ENCODE data around the gene CCNL2.

- no peak for TF ChIP-seq CTCF (IDR thresholded peaks at IDR 0.05)
- TF ChIP-seq CREM (CRISPR knock-in tag; IDR thresholded peaks at IDR 0.05) = no peak
- TF ChIP-seq NFYB (CRISPR knock-in tag; conservative IDR thresholded peaks at IDR 0.05; ENCODE audit: low read depth) = no peak
- no peak for TF ChIP-seq ATF3 (CRISPR knock-in tag; conservative IDR thresholded peaks at IDR 0.05)
These were observed 36.2 kb upstream of the CCNL2 start, which contains the start of gene VWA1 for GRCh38 chr1:1435106-1435903.

Data from WTC11 (cell line).